Neural crest cell (in vitro differentiated cells): ENCODE measurements around the gene LMNTD2. TPM values are rescaled to one million over a fixed set of nuclear protein-coding genes. Genes with fewer than 3 reads are reported as not detected.

ENCODE experiments used
- DNase-seq: peaks from one replicate; pipeline ENCODE4 v3.0.0; 2021; ENCODE audit warnings: low read depth, mixed read lengths, low spot score
- H3K27ac Mint-ChIP-seq: one replicate; pipeline ENCODE4 v1.8.0; 2021; ENCODE audit warnings: mild to moderate bottlenecking, mixed read lengths; ENCODE audit not compliant: unreplicated experiment
- H3K27me3 Mint-ChIP-seq: 2 replicates; pipeline ENCODE4 v1.8.0; 2021; ENCODE audit warnings: low read depth, mild to moderate bottlenecking, mixed read lengths
- H3K36me3 Mint-ChIP-seq: 2 replicates; pipeline ENCODE4 v1.8.0; 2021; ENCODE audit warnings: low read depth, mild to moderate bottlenecking, mixed read lengths
- H3K4me1 Mint-ChIP-seq: 2 replicates; pipeline ENCODE4 v1.8.0; 2021; ENCODE audit warnings: mixed read lengths
- H3K4me3 Mint-ChIP-seq: one replicate; pipeline ENCODE4 v1.8.0; 2021; ENCODE audit warnings: mild to moderate bottlenecking, mixed read lengths
- H3K9me3 Mint-ChIP-seq: 2 replicates; pipeline ENCODE4 v1.8.0; 2021; ENCODE audit warnings: mixed read lengths
- total RNA-seq: library from RNA; stranded (reverse); gene quantifications from 2 replicates; pipeline ENCODE4 v1.2.1, GENCODE V29; 2021
- TF ChIP-seq, protein P1 (sequence below): fragments of 200-600 bp; sonication (generic); conservative IDR thresholded peaks from 2 replicates; pipeline ENCODE4 v1.5.0; 2021; ENCODE audit warnings: antibody characterized with exemption, mild to moderate bottlenecking

The LMNTD2 gene
- total RNA-seq, 1 donor from 2014 or later: 2.2 TPM

DNA sequence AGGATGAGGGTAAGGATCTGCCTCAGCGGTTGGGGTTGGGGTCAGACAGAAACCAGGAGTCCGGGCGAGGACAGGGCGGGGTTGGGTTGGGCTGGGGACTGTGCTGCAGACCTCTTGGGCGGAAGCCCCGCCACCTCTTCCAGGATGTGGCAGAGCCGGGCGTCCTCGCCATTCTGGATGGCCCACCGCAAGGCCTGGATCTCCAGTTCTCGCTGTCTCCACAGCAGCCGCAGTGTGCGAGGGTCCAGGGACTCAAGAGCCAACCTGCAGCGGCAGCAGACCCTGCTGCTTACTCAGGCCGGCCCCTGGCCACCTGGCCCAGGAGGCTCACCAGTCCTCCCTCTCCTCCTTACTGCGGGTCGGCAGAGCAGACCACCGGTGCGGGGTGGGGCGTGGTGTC lies 2.0 kb downstream of the LMNTD2 start:
- Mint-ChIP-seq H3K9me3 (no peaks in the 10 kb centered on the region), H3K27me3 (peaks cover 48% of the 10 kb centered on the region), H3K27ac (no peak overlapping the region), H3K4me3 (no peak overlapping the region), H3K36me3 (no peaks in the 10 kb centered on the region), H3K4me1 (peaks cover 5% of the 10 kb centered on the region)
- no peak for DNase-seq
- TF ChIP-seq, protein P1, sequence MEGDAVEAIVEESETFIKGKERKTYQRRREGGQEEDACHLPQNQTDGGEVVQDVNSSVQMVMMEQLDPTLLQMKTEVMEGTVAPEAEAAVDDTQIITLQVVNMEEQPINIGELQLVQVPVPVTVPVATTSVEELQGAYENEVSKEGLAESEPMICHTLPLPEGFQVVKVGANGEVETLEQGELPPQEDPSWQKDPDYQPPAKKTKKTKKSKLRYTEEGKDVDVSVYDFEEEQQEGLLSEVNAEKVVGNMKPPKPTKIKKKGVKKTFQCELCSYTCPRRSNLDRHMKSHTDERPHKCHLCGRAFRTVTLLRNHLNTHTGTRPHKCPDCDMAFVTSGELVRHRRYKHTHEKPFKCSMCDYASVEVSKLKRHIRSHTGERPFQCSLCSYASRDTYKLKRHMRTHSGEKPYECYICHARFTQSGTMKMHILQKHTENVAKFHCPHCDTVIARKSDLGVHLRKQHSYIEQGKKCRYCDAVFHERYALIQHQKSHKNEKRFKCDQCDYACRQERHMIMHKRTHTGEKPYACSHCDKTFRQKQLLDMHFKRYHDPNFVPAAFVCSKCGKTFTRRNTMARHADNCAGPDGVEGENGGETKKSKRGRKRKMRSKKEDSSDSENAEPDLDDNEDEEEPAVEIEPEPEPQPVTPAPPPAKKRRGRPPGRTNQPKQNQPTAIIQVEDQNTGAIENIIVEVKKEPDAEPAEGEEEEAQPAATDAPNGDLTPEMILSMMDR: no peak

- no peaks in the 10 kb centered on the region for H3K9me3 Mint-ChIP-seq
- H3K36me3 Mint-ChIP-seq: no peaks in the 10 kb centered on the region
- H3K4me3 Mint-ChIP-seq: peak overlapping the region; percentile 47
- DNase-seq: no peak
- TF ChIP-seq, protein P1: no peak
- peaks cover 53% of the 10 kb centered on the region for H3K27me3 Mint-ChIP-seq
- H3K27ac Mint-ChIP-seq: no peak overlapping the region
- peaks cover 5% of the 10 kb centered on the region for H3K4me1 Mint-ChIP-seq
These were observed 3.0 kb downstream of the LMNTD2 start for GRCh38 chr11:557328-558132.

GRCh38 chr11:556662-557256 lies 3.8 kb downstream of the LMNTD2 start:
- H3K27me3 Mint-ChIP-seq: peaks cover 52% of the 10 kb centered on the region
- no peak overlapping the region for H3K4me3 Mint-ChIP-seq
- H3K36me3 Mint-ChIP-seq: no peaks in the 10 kb centered on the region
- DNase-seq: no peak
- TF ChIP-seq, protein P1: no peak
- no peaks in the 10 kb centered on the region for H3K9me3 Mint-ChIP-seq
- H3K27ac Mint-ChIP-seq: no peak overlapping the region
- H3K4me1 Mint-ChIP-seq: peaks cover 5% of the 10 kb centered on the region

- TF ChIP-seq, protein P1: no peak
- Mint-ChIP-seq H3K4me1 (peaks cover 5% of the 10 kb centered on the region), H3K9me3 (no peaks in the 10 kb centered on the region), H3K36me3 (no peaks in the 10 kb centered on the region), H3K27ac (no peak overlapping the region), H3K4me3 (no peak overlapping the region), H3K27me3 (peaks cover 47% of the 10 kb centered on the region)
- DNase-seq: no peak
These were observed 4.5 kb downstream of the LMNTD2 start for GRCh38 chr11:555780-556661.

DNA sequence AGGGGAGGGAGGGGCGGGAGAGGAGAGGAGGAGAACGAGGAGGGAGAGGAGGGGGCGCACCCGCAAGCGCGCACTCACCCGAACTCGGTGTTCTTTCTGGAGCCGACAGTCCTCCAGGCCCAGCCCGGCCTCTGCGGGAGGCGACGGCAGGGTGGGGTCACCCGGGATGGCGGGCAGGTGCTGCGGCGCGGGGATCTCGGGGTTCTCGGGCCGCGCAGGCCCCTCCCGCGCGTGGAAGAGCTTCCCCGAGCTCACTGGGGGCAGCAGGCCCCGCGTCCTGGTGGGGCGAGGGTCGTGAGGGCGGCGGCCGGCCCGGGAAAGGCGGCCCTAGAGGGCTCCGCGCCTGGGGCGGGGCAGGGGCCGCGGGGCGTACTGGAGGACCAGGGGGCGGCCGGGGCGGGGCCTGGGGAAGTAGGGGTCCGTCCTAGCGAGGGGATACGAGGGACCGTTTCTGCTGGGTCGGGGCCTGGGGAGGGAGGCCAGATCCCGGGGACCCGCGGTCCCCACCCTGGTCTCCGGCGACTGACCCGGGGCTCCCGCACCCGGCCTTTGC lies 5.2 kb downstream of the LMNTD2 start:
- H3K4me3 Mint-ChIP-seq: no peak overlapping the region
- TF ChIP-seq, protein P1: no peak
- H3K27me3 Mint-ChIP-seq: peaks cover 47% of the 10 kb centered on the region
- H3K27ac Mint-ChIP-seq: no peak overlapping the region
- H3K4me1 Mint-ChIP-seq: peaks cover 5% of the 10 kb centered on the region
- no peak for DNase-seq
- H3K36me3 Mint-ChIP-seq: no peaks in the 10 kb centered on the region
- no peaks in the 10 kb centered on the region for H3K9me3 Mint-ChIP-seq
